CD4-positive, alpha-beta T cell treated with Interleukin-10 for 1 hour (primary cell): ENCODE data around the gene LYAR.

ENCODE experiments used
- DNase-seq: peaks from one replicate; pipeline ENCODE4 v3.0.0-alpha.2; 2020

LYAR gene

DNA sequence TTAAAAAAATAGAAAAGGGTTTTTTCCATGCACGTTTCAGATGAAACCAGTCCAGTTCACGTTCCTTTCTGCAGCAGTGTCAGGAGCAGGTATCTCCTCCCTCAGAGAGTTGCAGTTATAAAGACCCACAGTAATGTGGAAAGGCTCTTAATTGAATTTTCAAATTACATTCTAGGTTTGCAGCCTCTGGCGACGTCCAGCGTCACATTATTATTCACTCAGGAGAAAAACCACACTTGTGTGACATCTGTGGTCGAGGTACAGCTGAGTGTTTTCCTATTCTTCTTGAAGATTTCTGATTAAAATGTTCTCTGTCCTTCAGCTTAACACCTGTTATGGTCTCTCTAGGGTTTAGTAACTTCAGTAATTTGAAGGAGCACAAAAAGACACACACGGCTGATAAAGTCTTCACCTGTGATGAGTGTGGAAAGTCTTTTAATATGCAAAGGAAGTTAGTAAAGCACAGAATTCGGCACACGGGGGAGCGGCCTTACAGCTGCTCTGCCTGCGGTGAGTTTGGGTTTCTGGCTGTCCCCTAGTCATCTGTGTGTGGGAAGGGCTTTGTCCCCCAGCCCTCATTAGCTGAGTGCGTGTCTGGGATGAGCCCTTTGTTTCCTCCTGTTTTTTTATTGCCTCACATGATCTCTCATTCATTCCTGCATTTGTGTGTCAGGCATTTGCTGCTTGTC lies 25.7 kb upstream of the LYAR start:
- no peak for DNase-seq

DNA sequence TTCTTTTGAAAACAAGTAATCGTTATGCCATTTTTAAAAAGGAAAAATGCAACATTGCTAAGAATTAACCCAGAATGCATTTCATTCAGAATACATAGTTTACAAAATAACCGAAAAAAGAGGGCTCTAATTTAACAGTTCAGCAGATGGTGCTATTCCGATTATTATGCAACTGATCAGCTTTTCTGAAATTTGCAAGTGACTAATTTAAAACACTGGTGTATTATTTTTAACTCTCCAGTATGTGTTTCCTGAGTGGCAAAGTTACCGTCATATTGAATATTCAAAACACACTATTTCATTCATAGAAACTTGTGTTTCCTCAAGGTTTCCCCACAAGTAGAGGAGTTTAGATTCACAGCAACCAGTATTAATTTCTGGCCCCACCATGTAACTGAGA lies 21.2 kb upstream of the LYAR start:
- no peak for DNase-seq

DNA sequence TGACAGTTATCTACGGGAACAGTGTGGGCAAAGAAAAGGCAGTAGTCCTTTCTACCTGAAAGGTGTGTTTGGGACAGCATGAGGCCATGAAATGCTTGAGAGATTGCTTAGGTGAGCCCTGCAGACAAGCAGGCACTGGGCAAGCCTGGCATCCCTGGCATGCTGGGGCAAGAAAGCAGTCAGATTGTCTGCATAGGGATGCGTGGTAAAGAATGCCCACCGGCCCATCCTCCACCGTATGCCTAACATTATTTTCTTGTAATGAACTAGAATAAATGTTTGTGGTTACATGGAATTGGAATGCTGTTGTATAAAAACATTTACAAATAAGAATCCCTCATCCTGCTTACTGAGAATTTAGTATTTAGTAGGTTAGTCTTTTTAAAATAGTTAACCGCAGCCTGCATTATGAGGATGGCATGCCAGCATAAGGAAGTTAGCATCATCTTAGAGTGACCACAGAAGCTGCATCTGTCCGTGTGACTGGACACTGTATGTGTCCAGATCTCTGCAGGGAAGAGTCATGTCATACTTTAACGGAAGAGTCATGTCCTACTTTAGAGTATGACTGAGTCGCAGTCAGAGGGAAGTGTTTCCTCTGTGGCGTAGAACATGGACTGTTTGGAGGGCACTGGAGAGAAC lies 19.0 kb upstream of the LYAR start:
- no peak for DNase-seq

DNA sequence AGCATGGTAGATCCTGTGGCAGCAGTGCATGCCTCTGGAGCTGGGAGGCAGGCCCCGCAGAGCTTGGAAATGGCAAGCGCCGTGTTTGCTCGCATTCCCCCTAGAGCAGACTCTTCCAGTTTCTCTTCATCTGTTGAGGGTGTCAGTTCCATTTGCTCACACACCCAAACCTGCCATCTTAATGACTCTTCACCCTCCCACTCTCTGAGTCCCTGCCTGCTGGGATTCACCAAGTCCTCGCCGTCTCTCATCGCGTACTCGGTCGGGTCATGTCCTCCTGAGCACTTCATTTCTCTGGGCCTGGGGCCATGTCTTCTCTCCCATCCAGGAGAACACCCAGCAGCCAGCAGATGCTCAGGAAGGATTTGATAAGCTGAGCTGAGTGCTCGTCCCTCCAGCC lies 17.0 kb upstream of the LYAR start:
- no peak for DNase-seq

DNA sequence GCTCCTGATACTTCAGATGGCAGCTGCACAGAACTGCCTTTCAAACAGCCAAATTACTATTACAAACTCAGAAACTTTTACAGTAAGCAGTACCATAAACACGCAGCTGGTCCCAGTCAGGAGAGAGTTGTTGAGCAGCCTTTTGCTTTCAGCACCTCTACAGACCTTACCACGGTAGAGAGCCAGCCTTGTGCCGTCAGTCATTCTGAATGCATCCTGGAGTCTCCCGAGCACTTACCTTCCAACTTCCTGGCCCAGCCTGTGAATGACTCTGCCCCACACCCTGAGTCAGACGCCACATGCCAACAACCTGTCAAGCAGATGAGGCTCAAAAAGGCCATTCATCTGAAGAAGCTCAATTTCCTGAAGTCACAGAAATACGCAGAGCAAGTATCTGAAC lies 12.5 kb upstream of the LYAR start:
- no peak for DNase-seq

DNA sequence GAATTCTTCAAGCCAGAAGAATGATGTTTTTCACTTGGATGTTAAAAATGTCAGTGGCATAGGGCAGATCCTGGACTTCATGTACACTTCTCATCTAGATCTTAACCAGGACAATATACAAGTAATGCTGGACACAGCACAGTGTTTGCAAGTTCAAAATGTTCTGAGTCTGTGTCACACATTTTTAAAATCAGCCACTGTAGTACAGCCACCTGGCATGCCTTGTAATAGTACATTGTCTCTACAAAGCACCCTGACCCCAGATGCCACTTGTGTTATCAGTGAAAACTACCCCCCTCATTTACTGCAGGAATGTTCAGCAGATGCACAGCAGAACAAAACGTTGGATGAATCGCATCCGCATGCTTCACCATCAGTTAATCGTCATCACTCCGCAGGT lies 12.0 kb upstream of the LYAR start:
- no peak for DNase-seq

DNA sequence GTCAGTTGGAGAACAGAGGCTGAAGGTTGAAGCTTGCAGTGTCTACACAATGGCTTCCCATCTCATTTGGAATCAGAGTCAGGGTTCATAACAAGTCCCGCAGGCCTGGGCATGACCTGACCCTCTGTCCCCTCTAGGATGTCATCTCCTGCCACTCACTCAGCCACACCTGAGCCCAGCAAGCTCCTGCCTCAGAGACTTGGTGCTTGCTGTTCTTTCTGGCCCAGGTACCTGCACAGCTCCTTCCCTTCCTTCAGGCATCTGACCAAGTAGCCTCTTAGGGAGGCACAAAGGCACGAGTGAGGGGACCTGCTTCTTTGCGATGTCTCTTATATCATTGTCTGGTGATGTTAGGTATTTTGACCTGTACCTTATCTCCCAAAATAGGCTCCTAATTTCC lies 9.1 kb upstream of the LYAR start:
- no peak for DNase-seq

DNA sequence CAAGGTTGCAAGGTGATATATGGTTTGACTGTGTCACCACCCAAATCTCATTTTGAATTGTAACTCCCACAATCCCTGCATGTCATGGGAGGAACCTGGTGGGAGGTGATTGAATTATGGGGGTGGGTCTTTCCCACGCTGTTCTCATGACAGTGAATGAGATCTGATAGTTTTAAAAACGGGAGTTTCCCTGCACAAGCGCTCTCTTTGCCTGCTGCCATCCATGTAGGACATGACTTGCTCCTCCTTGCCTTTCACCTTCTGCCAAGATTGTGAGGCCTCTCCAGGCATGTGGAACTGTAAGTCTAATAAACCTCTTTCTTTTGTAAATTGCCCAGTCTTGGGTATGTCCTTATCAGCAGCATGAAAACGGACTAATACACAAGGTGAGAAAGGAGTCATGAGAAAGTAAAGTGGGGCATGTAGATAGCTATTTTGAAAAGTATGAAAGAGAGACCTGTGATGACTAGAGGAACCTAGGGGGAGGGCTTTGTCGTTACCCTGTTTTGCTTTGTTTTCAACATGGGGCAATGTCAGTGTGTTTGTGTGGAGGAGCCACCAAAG lies 6.4 kb upstream of the LYAR start:
- DNase-seq: no peak

DNA sequence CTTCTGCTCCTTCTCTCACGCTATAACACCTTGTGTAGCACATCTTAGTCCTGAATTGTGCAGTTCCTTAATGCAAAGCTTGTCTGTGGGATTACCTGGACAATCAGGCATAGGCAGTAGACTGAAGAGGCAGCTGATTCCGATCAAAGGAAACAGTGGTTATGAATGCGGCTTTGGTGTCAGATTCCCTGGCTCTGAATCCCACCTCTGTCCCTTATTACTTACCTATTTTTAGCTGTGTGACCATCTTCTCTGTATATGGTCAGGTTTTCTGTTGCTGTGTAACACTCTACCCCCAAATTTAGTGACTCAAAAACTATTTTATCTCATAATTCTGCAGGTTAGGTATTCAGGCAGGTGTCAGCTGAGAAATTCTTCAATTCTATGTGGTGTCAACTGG lies 3.3 kb upstream of the LYAR start:
- DNase-seq: no peak

DNA sequence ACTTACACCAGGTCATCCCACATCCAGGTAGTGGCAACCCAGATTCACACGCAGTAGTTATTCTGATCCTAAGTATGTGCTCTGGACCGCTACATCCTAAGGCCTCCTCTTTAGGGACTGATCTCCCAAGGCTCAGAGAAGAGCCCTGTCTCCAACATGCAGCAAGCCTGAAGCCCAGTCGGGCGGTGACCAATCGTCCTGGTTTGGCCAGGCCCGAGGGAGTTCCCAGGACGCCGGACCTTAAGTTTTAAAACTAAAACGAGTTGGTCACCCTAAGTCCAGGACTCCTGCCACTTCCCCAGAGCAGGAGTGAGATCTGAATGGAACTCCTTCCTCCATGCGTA lies 385 bp downstream of the LYAR start:
- no peak for DNase-seq

DNA sequence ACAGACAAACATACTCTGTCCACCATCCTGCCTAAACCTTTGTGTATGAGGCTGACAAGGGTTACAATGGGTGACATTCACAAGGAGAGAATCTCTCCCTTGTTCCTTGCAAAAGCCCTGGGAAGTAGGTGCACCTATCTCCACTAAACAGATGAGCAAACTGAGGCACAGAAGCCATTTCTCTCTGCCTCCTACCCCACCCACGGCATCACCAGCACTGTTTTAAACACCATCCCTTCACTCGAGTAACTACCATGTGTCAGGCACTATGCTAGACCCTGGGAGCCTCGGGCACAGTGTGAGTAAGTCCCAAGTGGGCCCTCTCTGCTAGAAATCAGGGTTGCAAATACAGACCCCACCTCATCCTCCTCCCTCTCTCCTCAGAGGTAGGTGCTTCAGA lies 899 bp downstream of the LYAR start:
- no peak for DNase-seq

DNA sequence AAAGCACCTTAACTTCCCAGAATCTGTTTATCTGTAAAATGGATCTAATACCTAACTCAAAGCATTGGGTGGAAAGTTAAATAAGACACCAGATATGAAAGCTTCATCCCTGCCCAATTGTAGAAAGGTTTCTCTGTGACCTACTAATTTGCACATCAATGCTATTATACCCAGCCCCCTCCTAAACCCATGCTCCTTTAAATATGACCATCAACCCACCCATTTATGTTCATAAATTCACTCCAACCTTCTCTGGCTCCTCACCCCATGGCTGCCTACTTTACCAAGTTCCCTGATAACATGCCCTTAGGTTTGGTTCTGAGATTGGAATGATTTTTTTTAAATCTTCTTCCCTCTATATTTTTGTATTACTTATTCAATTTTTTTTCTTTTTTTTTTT lies 1.9 kb downstream of the LYAR start:
- DNase-seq: no peak

DNA sequence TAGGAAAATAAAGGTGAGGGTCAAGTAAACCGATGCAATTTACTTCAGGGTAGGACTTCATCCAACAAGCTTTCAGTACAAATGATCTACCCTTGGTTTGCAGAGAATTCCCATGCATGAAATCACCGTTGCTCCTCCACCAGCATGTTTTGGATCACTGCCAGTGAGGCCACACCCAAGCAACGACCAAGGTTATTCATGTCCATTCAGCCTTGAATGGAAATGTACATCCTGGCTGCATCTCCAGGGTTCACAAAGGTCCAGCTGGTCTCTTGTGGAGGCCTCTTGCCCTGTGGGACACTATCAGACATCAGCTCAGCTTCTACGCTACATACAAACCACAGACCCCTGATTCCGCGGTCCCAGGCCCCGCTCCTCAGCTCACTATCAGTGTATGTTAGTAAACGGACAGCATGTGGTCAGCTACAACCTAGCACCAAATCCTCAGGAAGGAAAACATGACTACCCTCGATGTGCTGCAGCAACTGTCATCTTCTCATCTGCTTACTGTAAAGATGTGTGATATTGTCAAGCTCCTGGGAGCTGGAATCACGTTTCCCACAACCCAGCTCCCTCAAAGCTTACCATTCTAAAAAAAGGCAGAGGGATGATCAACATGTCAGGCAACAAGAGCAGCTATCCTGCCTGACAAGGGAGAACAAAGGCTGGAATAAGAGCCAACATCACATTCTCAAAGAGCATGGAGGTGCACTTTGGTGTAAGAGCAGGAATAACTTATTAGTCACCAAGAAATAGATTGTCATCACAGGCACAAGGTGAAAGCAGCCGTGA lies 4.9 kb downstream of the LYAR start:
- DNase-seq: no peak

DNA sequence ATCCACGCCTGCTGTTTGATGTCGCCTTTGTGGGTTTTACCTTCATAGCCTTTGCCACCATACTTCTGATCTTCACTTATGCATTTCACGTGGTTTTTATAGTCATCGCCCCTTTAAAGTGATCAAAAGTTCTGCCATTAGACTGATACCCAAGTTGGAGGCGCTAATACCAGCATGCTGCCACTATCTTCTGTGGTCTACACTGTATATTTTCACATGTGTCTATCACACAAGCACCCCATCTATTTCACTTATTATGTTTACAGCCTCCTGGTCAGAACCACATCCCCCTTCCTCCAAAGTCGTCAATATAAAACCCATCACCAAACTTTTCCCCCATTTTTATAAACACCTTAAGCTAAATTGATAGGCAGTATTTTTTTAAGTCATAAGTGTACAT lies 8.2 kb downstream of the LYAR start:
- DNase-seq: no peak

DNA sequence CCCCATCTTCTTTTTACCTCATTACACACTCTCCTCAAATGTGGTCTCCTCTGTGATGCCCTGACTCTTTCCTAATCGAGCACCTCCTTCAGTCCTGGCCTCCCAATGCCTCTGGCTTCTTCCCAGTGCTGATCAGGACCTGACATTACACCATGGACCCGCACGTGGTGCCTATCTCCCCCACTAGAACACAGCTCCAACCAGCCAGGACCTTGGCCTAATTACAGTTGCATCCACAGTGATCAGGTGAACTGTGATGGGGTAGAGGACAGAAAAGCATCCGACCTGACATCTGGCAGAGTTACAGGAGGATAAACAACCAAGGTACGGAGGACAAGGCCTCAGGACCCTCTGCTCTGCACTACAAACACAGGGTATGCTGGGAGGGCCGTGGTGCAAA lies 12.4 kb downstream of the LYAR start:
- DNase-seq: no peak

DNA sequence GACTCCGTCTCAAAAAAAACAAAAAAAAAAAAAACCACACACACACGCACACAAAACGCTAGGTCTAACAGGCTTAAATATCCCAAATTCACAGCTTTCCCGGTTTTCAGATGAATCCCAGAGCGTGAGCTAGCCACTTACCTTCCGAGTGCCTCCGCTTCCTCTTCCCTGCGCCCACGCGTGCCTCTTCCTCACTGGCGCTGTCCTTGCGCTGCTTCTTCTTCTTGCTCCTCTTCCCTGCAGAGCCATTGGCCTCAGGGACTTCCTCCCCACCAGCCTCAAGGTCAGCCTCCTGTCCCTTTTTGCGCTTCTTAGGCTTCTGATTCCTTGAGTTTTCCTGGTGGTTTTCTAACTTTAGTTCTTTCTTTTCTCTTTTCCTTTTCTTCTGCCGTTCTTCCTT lies 15.7 kb downstream of the LYAR start:
- DNase-seq: no peak

DNA sequence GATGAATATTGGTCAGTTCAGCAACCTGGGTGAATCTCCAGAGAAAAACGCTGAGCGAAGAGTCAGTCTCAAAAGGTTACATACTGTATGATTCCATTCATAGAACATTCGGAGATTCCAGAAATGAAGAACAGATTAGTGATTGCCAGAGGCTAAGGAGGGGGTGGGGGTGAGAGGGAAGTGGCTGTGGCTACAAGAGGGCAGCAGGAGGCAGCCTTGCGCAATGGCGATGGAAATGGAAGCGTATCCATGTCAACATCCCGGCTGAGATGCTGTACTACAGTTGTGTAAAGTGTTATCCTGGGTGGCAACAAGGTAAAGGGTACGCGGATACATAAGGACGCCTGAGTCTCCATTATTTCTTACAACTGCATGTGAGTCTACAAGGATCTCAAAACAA lies 18.0 kb downstream of the LYAR start:
- DNase-seq: no peak

DNA sequence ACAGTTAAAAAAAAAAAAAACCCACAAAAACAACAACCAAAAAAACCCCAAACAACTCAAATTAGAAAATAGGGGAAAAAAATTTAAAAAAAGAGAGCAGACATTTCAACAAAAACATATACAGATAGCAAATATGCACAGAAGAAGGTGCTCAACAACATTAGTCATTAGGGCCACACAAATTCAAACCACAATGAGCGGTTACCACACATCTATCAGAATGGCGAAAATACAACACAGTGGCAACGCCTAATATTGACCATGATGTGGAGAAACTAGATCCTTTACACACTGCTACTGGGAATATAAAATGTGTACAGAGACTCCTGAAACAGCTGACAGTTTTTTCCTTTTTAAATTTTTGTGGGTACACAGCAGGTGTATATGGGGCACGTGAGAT lies 19.4 kb downstream of the LYAR start:
- DNase-seq: no peak

DNA sequence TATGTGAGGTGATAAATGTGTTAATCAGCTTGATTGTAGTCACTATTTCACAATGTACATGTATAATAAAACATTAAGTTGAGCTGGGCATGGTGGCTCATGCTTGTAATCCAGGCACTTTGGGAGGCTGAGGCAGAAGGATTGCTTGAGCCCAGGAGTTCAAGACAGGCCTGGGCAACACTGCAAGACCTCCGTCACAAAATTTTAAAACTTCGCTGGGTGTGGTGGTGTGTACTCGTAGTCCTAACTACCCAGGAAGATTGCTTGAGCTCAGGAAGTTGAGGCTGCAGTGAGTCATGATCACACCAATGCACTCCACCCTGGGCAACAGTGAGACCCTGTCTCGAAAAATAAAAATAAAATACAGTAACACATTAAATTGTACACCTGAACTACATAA lies 20.1 kb downstream of the LYAR start:
- peak; percentile 72 for DNase-seq

DNA sequence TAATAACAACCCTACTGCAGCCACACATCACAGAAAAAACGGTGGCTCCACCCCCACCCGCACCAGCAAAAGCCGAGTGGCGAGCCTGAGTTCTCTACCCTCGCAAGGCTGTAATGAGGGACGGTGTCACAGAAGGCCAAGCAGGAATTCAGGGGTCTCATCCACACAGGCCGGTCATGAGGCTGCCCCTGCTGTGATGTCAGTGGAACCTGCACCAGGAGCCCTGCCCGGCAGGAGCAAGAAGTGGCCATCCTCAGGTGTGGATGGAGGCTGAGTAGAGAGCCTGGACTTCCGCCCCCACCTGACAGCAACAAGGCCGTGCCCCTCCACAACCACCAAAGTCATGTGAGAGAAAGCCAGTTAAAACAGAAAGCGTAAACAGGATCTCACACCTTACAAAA lies 20.6 kb downstream of the LYAR start:
- DNase-seq: peak; percentile 72

DNA sequence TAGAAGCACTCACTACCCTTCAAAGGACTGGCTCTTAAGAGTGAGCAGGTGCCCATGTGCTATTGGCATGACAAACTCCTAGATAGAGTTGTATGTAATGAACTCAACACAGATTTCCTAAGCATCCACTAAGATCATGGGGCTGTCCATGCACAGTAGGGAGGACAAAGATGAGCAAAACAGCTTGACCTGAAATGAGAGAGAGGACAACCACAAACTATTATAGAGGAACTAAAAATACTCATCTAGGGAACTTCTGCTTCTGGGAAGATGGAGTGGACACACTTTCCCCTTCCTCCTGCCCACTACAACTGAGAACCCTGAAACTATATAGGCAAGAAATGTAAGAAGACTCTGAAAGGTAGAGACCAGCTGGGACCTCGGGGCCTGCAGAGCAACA lies 21.2 kb downstream of the LYAR start:
- DNase-seq: no peak

DNA sequence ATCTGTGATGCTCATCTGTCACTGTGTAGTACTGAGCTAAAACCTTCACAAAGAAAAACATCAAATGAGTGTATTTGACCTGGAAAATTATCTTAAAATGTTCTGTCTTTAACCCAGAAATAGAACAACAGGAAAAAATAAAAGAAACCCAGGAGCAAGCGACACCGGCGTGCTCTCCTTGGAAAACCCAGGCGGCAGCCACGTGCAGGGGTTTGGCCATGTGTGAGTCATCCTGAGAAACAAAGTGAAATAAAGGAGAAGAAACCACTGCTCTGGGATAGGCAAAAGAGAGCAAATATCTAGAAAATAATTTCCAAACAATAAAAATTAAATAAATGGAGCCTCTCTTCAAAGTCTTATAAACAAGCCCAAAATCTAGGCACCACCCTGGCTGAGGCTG lies 22.0 kb downstream of the LYAR start:
- no peak for DNase-seq

DNA sequence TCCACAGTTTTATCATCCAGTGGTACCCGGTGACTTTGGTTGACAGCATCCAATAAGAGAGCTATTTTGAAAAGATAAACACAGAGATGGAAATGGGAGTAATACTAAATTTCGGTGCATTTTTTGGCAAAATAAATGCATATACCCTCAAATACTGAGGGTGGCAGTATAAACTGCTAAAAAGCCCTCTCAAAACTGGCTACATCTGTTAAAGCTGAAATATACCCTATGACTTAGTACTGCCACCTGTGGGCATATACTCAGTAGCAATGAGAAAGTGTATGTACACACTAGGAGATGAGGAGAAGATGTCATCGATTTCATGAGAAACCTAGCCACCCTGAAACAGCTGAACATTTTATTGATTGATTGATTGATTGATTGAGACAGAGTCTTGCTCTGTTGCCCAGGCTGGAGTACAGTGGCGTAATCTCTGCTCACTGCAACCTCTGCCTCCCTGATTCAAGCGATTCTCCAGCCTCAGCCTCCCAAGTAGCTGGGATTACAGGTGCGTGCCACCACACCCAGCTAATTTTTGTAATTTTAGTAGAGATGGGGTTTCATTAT lies 29.7 kb downstream of the LYAR start:
- peak; percentile 81 for DNase-seq
